ENCODE data around the gene NDC80.

- TF ChIP-seq CTCF (IDR thresholded peaks at IDR 0.05): no peak
- no peak for TF ChIP-seq POLR2A (IDR thresholded peaks at IDR 0.05)
Observed at GRCh38 chr18:2656981-2657512, 85.7 kb downstream of the NDC80 start.
